Aorta (tissue), 5 donors: ENCODE measurements around the gene UNKL. TPM values are rescaled to one million over a fixed set of nuclear protein-coding genes. Genes with fewer than 3 reads are reported as not detected.

Experiments
- ATAC-seq: fragments of 200-7000 bp; cut with Tn5 transposase; one replicate; pipeline ENCODE4 v1.9.1; 2022; ENCODE audit warnings: moderate library complexity; ENCODE audit not compliant: low FRiP score
- DNase-seq, 2 donors: peaks; one replicate each; pipeline ENCODE4 v3.0.0-alpha.2; 2020
- H3K27ac ChIP-seq, 2 donors: one replicate each; pipeline ENCODE4 v1.5.1; 2013; ENCODE audit warnings: low read length in 2 of 2, mild to moderate bottlenecking in 2 of 2, moderate library complexity in 2 of 2, control low read depth in 1 of 2, inconsistent platforms in 1 of 2, low read depth in 1 of 2
- H3K27me3 ChIP-seq, 2 donors: one replicate each; pipeline ENCODE4 v1.6.1; 2013; ENCODE audit warnings: control low read depth in 1 of 2, low read length in 1 of 2, mild to moderate bottlenecking in 1 of 2, moderate library complexity in 1 of 2; ENCODE audit not compliant: insufficient read depth in 2 of 2, control insufficient read depth in 1 of 2
- H3K36me3 ChIP-seq, 2 donors: one replicate each; pipeline ENCODE4 v1.6.1; 2013; ENCODE audit warnings: control low read depth in 1 of 2, low read length in 1 of 2, mild to moderate bottlenecking in 1 of 2; ENCODE audit not compliant: insufficient read depth in 2 of 2, control insufficient read depth in 1 of 2
- H3K4me1 ChIP-seq, 2 donors: one replicate each; pipeline ENCODE4 v1.6.1; 2013; ENCODE audit warnings: low read length in 2 of 2, control low read depth in 1 of 2, mild to moderate bottlenecking in 1 of 2, moderate library complexity in 1 of 2; ENCODE audit not compliant: insufficient read depth in 2 of 2, control insufficient read depth in 1 of 2
- H3K4me3 ChIP-seq, 2 donors: one replicate each; pipeline ENCODE4 v1.5.1; 2013; ENCODE audit warnings: low read length in 2 of 2, control low read depth in 1 of 2, mild to moderate bottlenecking in 1 of 2
- H3K9me3 ChIP-seq: one replicate; pipeline ENCODE4 v1.6.1; 2013; ENCODE audit warnings: mild to moderate bottlenecking, low read length; ENCODE audit not compliant: control insufficient read depth
- WGBS, 2 donors: extraction: QIAGEN DNeasy Blood & Tissue Kit; methylation state at CpG; one replicate each; pipeline ENCODE4 v1.1.7; 2013; 5-methylcytosine and 5-hydroxymethylcytosine counted together
- intact Hi-C, 2 donors: fragments of 100-400 bp; cut with DNase I; formaldehyde crosslinking; loops; one replicate each; pipeline versions ENCODE4 v1.14.2 to v1.15.0; 2022
- polyA plus RNA-seq, 2 donors: library from polyadenylated mRNA; stranded (reverse); fragments of 200-250 nt; gene quantifications; one replicate each; pipeline ENCODE4 v1.2.3, GENCODE V29; 2013
- total RNA-seq, 2 donors: library from RNA; stranded (reverse); fragmentation: NEBNext Ultra II Directional; extraction: Animal tissue kit (Norgen Biotek cat#: 25700); gene quantifications; one replicate each; pipeline ENCODE4 v1.2.1, GENCODE V29; 2021
- donor health status: healthy with polysubstance abuse.
- donor health status: Bipolar disorder and iron deficiency.
- donor health status: DM: no; HTN: no; CAD: no.
- donor health status: DM: no; HTN: no; CAD: no.
- donor health status: DM: yes; HTN: yes; CAD: no.

Gene UNKL
- total and polyA plus RNA-seq, 4 donors, result 8.8 to 34.6 (median 22.6) TPM

DNA sequence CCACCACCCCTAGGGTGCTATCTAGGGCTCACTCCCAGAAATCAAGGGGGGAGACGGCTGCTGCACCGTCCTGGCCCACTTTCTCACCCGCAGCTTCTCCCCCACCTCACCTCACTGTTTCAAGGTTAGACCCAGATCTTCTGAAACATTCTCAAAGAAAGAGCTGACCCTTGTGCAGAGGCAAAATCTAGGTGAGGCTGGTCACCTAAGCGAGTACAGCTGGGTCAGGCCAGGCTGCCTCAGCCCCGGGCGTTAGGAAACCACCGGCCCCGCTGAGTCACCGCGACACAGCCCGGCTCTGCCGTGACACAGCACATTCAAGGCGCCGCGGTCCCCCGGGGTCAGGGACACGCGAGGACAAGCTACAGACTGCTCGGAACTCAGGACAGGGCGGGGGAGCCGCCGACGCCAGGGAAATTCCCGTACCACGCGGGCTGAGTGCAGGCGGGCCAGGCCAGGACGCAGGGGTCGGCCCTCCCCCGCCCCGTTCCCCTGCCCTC, 35.6 kb downstream of the UNKL start:
- intact Hi-C loops, result no loop called here
- DNase-seq, result peak; percentile 93 to 97
- 6% methylated on average over 31 of the region's 31 CpGs for WGBS, 2 donors
- H3K27ac ChIP-seq, result peak overlapping the region; percentile 35 to 37
- H3K4me3 ChIP-seq, result peak overlapping the region in 1 of 2 donors; percentile 5
- no peaks in the 10 kb centered on the region for H3K9me3 ChIP-seq
- peak; percentile 84 for ATAC-seq
- H3K27me3 ChIP-seq, result no peaks in the 10 kb centered on the region
- no peaks in the 10 kb centered on the region for H3K4me1 ChIP-seq
- no peaks in the 10 kb centered on the region for H3K36me3 ChIP-seq

DNA sequence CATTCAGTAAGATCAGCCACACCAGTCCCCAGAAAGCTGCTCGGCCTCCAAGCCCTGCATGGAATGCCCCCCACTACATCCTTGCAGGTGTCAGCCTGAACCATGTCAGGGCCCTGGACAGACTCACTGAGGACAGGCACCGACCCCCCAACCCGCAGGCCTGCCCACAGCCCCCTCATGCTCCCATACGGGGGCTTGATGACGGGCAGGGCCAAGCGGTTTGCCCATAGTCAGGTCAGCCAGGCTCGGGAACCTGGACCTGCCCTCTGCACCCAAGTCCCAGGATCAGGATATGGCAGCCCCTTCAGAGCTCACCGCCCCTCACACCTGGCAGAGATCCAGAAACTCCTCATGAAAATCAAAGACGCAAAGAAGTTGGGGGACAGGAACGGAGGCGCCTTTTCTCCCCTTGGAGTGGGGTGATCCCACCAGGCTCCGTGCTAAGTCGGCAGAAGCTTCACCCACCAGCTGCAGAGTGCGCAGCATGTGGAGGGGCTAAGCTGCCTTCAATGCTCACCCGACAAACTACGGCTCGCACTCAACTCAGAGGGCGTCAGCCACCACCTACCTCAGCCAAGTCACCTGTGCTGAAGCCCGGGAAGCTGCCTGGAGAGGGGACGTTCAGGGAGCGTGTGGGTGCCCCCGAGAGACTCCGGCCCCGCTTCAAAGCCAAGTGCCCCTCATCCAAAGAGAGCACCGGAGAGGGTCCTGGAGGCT, 36.3 kb downstream of the UNKL start:
- no peaks in the 10 kb centered on the region for H3K36me3 ChIP-seq
- ATAC-seq (no peak), DNase-seq (no peak)
- peak overlapping the region in 1 of 2 donors; percentile 4 for H3K27ac ChIP-seq
- no peaks in the 10 kb centered on the region for H3K27me3 ChIP-seq
- no peak overlapping the region for H3K4me3 ChIP-seq
- no peaks in the 10 kb centered on the region for H3K9me3 ChIP-seq
- 91 to 93% methylated on average over 25 of the region's 25 CpGs for WGBS, 2 donors
- no peaks in the 10 kb centered on the region for H3K4me1 ChIP-seq
- intact Hi-C loops, result no loop called here

DNA sequence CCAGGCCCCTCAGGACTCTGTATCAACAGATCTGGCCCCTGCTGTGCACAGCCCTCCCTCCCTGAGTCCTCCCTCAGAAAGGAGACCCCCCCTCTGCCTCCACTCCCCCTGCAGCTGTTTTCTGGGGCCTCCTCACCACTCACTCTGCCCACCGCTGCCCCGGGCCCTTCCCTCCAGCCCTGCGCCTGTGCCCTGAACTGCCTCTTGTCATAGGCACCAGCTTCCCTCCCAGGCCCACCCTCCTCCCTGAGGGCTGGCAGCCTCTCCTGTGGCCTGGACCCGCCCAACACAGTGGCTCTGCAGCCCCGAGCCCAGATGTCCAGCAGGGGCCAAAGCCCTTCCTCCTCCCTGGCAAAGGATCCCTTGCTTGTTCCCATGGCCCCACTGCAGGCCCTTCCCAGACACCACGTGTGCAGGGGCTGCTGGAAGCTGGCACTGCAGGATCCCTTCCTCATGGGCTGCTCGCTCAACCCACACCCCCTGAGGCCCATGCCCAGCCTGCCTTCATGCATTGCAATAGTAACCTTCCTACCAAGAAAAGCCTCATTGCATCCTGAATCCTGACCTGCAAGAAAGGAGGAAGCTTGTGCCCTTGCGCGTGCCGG, 37.0 kb downstream of the UNKL start:
- no peak for ATAC-seq
- no peaks in the 10 kb centered on the region for H3K27me3 ChIP-seq
- intact Hi-C loops, result no loop called here
- WGBS, 2 donors, result 87 to 89% methylated on average over 10 of the region's 10 CpGs
- no peak overlapping the region for H3K27ac ChIP-seq
- DNase-seq, result no peak
- no peak overlapping the region for H3K4me3 ChIP-seq
- no peaks in the 10 kb centered on the region for H3K4me1 ChIP-seq
- H3K36me3 ChIP-seq, result no peaks in the 10 kb centered on the region
- H3K9me3 ChIP-seq, result no peaks in the 10 kb centered on the region

DNA sequence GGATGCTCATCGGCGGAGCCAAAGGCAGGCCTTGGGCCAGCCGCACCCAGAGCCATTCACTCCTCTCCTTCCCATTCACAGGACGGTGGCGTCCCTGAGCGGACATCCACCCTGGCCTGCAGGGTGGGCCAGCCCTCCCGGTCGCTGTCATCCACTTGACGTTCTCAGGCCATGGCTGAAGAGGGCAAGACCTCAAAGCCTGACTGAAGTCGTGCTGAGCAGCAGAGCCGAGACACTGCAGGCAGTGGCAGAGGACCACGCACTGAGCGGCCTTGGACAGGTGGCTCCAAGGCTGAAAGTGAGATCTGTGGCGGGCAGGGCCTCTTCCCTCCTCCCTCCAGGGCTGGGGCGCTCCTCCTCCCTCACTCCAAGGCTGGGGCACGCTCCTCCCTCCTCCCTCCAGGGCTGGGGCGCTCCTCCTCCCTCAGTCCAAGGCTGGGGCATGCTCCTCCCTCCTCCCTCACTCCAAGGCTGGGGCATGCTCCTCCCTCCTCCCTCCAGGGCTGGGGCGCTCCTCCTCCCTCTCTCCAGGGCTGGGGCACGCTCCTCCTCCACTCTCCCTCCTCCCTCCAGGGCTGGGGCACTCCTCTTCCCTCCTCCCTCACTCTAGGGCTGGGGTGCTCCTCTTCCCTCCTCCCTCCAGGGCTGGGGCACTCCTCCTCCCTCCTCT, 38.6 kb downstream of the UNKL start:
- Histone ChIP-seq H3K4me1 (no peaks in the 10 kb centered on the region), H3K9me3 (no peaks in the 10 kb centered on the region), H3K4me3 (no peak overlapping the region), H3K27me3 (no peaks in the 10 kb centered on the region), H3K36me3 (peaks cover 0 to 2% of the 10 kb centered on the region in 2 donors), H3K27ac (no peak overlapping the region)
- ATAC-seq (no peak), DNase-seq (no peak)
- 91 to 93% methylated on average over 16 to 19 of the region's 19 CpGs for WGBS, 2 donors
- intact Hi-C loops, result no loop called here

DNA sequence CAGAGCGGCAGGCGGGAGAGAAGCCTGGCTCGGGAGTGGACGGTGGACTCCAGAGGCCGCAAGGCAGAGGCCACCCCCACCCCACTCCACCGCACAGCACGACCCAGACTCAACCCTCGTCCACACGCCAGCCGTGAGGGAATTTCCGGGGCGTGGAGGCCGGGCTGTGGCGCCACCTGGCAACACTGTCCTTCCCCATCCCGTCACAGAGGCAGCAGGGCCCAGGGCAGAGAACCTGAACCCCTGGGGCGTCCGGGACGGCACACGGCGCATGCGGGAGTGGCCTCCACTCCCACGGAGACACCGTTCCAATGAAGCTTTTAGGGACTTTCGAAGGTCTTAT, 39.2 kb downstream of the UNKL start:
- 94% methylated on average over 24 of the region's 24 CpGs for WGBS, 2 donors
- no peaks in the 10 kb centered on the region for H3K4me1 ChIP-seq
- no peak overlapping the region for H3K4me3 ChIP-seq
- no peak for DNase-seq
- no peak for ATAC-seq
- intact Hi-C loops, result no loop called here
- H3K36me3 ChIP-seq, result peaks cover 0 to 2% of the 10 kb centered on the region in 2 donors
- no peak overlapping the region for H3K27ac ChIP-seq
- no peaks in the 10 kb centered on the region for H3K9me3 ChIP-seq
- no peaks in the 10 kb centered on the region for H3K27me3 ChIP-seq

DNA sequence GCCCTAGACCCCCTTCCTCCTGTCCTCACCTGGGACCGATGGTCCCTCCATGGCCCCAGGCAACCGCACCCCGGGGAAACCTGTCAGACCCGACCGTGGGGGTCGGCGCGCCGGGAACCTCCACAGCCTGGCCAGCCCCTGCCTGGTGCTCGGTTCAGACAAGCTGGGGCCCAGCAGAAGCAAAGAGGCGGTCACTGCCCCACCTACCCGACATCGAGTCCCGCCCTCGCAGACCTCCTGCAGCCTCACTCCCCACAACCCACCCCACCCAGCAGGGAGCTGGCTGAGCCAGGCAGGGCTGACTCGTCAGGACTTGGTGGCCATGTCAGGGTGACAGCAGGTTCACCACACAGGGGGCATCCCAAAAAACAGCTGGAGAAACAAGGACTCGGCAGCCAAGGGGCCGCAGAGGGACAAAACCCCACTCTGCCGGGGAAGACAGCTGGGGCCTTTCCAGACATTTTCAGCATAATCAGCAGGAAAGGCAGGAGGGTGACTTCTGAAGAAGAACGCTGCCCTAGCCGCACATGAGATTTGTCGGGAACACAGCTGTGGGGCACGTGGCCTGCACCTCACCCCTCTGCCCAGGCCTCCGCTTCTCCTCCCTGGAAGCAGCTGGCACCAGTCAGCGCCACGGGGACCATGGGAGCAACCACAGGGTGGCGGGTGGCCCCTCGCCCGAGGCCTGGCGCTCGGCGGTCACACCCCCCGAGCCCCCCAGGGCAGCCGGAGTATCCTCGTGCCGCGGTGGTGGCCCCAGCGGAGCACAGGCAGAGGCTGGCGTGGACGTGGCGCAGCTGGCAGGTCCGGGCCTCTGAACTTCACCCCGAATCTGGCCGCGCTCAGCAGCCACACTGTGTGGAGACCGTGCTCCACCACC, 39.8 kb downstream of the UNKL start:
- 91 to 94% methylated on average over 46 of the region's 46 CpGs for WGBS, 2 donors
- H3K27me3 ChIP-seq, result no peaks in the 10 kb centered on the region
- H3K4me3 ChIP-seq, result no peak overlapping the region
- peaks cover 0 to 5% of the 10 kb centered on the region in 2 donors for H3K36me3 ChIP-seq
- no peaks in the 10 kb centered on the region for H3K9me3 ChIP-seq
- DNase-seq, result peak in 1 of 2 donors; percentile 71
- no peak for ATAC-seq
- intact Hi-C loops, result no loop called here
- H3K4me1 ChIP-seq, result no peaks in the 10 kb centered on the region
- no peak overlapping the region for H3K27ac ChIP-seq

DNA sequence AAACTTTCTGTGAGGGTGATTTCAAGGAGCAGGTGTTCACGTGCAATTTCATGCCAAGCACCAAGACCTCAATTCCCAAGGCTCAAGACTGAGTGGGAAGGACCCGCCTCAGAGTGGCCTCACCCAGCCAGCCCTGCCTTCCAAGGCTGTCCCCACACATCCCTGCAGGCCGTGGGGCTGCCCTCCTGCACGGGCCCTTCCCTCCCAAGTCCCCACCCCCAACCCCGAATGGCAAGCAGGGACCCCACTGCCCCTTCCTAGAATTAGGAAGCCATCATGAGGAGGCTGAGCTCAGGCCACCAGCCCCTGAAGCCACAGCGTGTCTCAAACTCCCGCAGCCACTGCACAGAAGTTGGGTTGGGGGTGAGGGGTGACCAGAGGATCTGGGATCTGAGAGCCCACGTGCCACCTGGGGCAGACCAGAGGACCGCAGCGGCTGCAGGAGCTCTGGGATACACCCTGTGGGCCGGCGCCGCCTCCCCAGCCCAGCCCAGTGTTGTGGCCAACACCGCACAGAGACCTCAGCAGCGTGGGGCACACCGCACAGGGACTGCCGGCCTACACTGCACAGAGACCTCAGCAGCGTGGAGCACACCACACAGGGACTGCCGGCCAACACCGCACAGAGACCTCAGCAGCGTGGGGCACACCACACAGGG, 42.1 kb downstream of the UNKL start:
- DNase-seq (no peak), ATAC-seq (no peak)
- intact Hi-C loops, result no loop called here
- Histone ChIP-seq H3K36me3 (peaks cover 0 to 5% of the 10 kb centered on the region in 2 donors), H3K27me3 (no peaks in the 10 kb centered on the region), H3K4me3 (no peak overlapping the region), H3K4me1 (no peaks in the 10 kb centered on the region), H3K9me3 (no peaks in the 10 kb centered on the region), H3K27ac (no peak overlapping the region)
- 87 to 94% methylated on average over 15 to 18 of the region's 21 CpGs for WGBS, 2 donors
